ENCODE data around the gene E2F6. TPM values are rescaled to one million over a fixed set of nuclear protein-coding genes. Genes with fewer than 3 reads are reported as not detected.

The E2F6 gene
- total and polyA plus RNA-seq, 2 of the 13 experiments (the other 11 are each of a cell fraction or from before 2014, with no cell fraction given): 27.3 to 36.0 TPM

GRCh38 chr2:11411768-11412448 is 54.1 kb downstream of the E2F6 start (continued):
- TF ChIP-seq ZNF496 (CRISPR knock-in tag; IDR thresholded peaks at IDR 0.05; ENCODE audit: insufficient replicate concordance) (no peak), GABPA (IDR thresholded peaks at IDR 0.05; ENCODE audit: low read depth, low read length) (no peak), GABPA (CRISPR knock-in tag; IDR thresholded peaks at IDR 0.05; ENCODE audit: low read depth) (no peak), ZFP36L2 (CRISPR knock-in tag; IDR thresholded peaks at IDR 0.05) (no peak), ZNF264 (CRISPR knock-in tag; IDR thresholded peaks at IDR 0.05) (no peak), MED8 (CRISPR knock-in tag; IDR thresholded peaks at IDR 0.05; ENCODE audit: insufficient replicate concordance) (no peak), NFE2L1 (CRISPR knock-in tag; IDR thresholded peaks at IDR 0.05; ENCODE audit: borderline replicate concordance) (no peak), ZNF431 (CRISPR knock-in tag; IDR thresholded peaks at IDR 0.05; ENCODE audit: borderline replicate concordance, low read depth) (no peak), HMGXB4 (CRISPR knock-in tag; IDR thresholded peaks at IDR 0.05; ENCODE audit: borderline replicate concordance in 1 of 2, low read depth in 1 of 2) (peak in 1 of 2 experiments; percentile 65; a peak in 1 of 4 replicates), HMG20B (CRISPR knock-in tag; conservative IDR thresholded peaks at IDR 0.05) (no peak; the same call in 1 of the 2 replicates), POLR2G (IDR thresholded peaks at IDR 0.05; ENCODE audit: low read depth, low read length) (no peak), CBX2 (IDR thresholded peaks at IDR 0.05; ENCODE audit: low read depth, low read length) (no peak), CBX2 (CRISPR knock-in tag; IDR thresholded peaks at IDR 0.05; ENCODE audit: low read depth) (no peak), TAF15 (IDR thresholded peaks at IDR 0.05; ENCODE audit: low read depth, low read length, poor library complexity, severe bottlenecking) (no peak), SMARCE1 (IDR thresholded peaks at IDR 0.05; ENCODE audit: borderline replicate concordance) (no peak), IRF1 (CRISPR knock-in tag; IDR thresholded peaks at IDR 0.05; ENCODE audit: low read depth) (no peak), SMAD3 (CRISPR knock-in tag; IDR thresholded peaks at IDR 0.05) (0 out of 2 replicates have a peak, but pooled peaks have one; percentile 36), ZNF253 (CRISPR knock-in tag; IDR thresholded peaks at IDR 0.05; ENCODE audit: borderline replicate concordance) (no peak), PCBP2 (optimal IDR thresholded peaks at IDR 0.05; ENCODE audit: low read depth, low read length, poor library complexity, severe bottlenecking) (no peak), MAZ (IDR thresholded peaks at IDR 0.05; ENCODE audit: borderline replicate concordance, low read depth, low read length) (no peak), MAZ (CRISPR knock-in tag; IDR thresholded peaks at IDR 0.05; ENCODE audit: low read depth) (no peak), DBP (CRISPR knock-in tag; IDR thresholded peaks at IDR 0.05; ENCODE audit: not compliant biosample characterization) (no peak), SP5 (CRISPR knock-in tag; IDR thresholded peaks at IDR 0.05; ENCODE audit: borderline replicate concordance, low read depth) (no peak), KLF13 (CRISPR knock-in tag; IDR thresholded peaks at IDR 0.05) (no peak), ZNF570 (CRISPR knock-in tag; IDR thresholded peaks at IDR 0.05; ENCODE audit: borderline replicate concordance) (no peak), ZSCAN20 (CRISPR knock-in tag; IDR thresholded peaks at IDR 0.05; ENCODE audit: borderline replicate concordance) (no peak), ISL2 (CRISPR knock-in tag; IDR thresholded peaks at IDR 0.05) (0 out of 2 replicates have a peak, but pooled peaks have one; percentile 27), CHCHD3 (CRISPR knock-in tag; IDR thresholded peaks at IDR 0.05) (no peak)

Data from HepG2 (cell line).